ENCODE results near the gene SREBF1. TPM values are rescaled to one million over a fixed set of nuclear protein-coding genes. Genes with fewer than 3 reads are reported as not detected.
A peak's percentile ranks its signal among the peaks of the same experiment; 100 is the strongest.

The SREBF1 gene
- polyA plus RNA-seq, 1 experiment, result 13.6 TPM

GRCh38 chr17:17787568-17787967, 49.2 kb downstream of the SREBF1 start:
- ChIA-PET POLR2A (interaction anchor here (0.5 kb wide), 1 partner anchor 23 kb away, joined by 3 read pairs; no protein-coding TSS in a partner anchor), CTCF (no interaction called here)
- no peak for TF ChIP-seq CTCF (IDR thresholded peaks at IDR 0.05; ENCODE audit: low read depth, low read length)
- H3K27ac ChIP-seq (ENCODE audit: low read depth, low read length), result no peak overlapping the region
- no peaks in the 10 kb centered on the region; the same call in 1 of the 2 replicates for H3K9me3 ChIP-seq (ENCODE audit: control insufficient read depth, insufficient read depth, low read length)
- no peak for DNase-seq (ENCODE audit: low read depth, low spot score)
- H3K27me3 ChIP-seq (ENCODE audit: control insufficient read depth, insufficient read depth, low read length), result no peaks in the 10 kb centered on the region
- H3K4me3 ChIP-seq (ENCODE audit: low read depth, low read length), result no peak overlapping the region

GRCh38 chr17:17786998-17787397, 49.8 kb downstream of the SREBF1 start:
- ChIA-PET CTCF (no interaction called here), POLR2A (no interaction called here)
- Histone ChIP-seq H3K9me3 (ENCODE audit: control insufficient read depth, insufficient read depth, low read length) (no peaks in the 10 kb centered on the region; the same call in 1 of the 2 replicates), H3K27me3 (ENCODE audit: control insufficient read depth, insufficient read depth, low read length) (no peaks in the 10 kb centered on the region), H3K27ac (ENCODE audit: low read depth, low read length) (no peak overlapping the region), H3K4me3 (ENCODE audit: low read depth, low read length) (no peak overlapping the region)
- TF ChIP-seq CTCF (IDR thresholded peaks at IDR 0.05; ENCODE audit: low read depth, low read length), result no peak
- DNase-seq (ENCODE audit: low read depth, low spot score), result no peak

GRCh38 chr17:17785407-17785806, 51.4 kb downstream of the SREBF1 start:
- Histone ChIP-seq H3K27ac (ENCODE audit: low read depth, low read length) (no peak overlapping the region), H3K27me3 (ENCODE audit: control insufficient read depth, insufficient read depth, low read length) (no peaks in the 10 kb centered on the region), H3K9me3 (ENCODE audit: control insufficient read depth, insufficient read depth, low read length) (no peaks in the 10 kb centered on the region; the same call in 1 of the 2 replicates), H3K4me3 (ENCODE audit: low read depth, low read length) (no peak overlapping the region)
- DNase-seq (ENCODE audit: low read depth, low spot score), result no peak
- ChIA-PET CTCF (interaction anchor here (0.6 to 1.7 kb wide), 3 partner anchors 12 to 173 kb away, joined by 3 to 7 read pairs (median 3); no protein-coding TSS in a partner anchor), POLR2A (no interaction called here)
- TF ChIP-seq CTCF (IDR thresholded peaks at IDR 0.05; ENCODE audit: low read depth, low read length), result no peak

GRCh38 chr17:17784657-17785267, 52.0 kb downstream of the SREBF1 start:
- CTCF ChIA-PET, result interaction anchor here (0.6 to 1.7 kb wide), 3 partner anchors 11 to 173 kb away, joined by 3 to 7 read pairs (median 3); no protein-coding TSS in a partner anchor
- Histone ChIP-seq H3K9me3 (ENCODE audit: control insufficient read depth, insufficient read depth, low read length) (no peaks in the 10 kb centered on the region; the same call in 1 of the 2 replicates), H3K27me3 (ENCODE audit: control insufficient read depth, insufficient read depth, low read length) (no peaks in the 10 kb centered on the region), H3K27ac (ENCODE audit: low read depth, low read length) (no peak overlapping the region), H3K4me3 (ENCODE audit: low read depth, low read length) (no peak overlapping the region)
- no peak for DNase-seq (ENCODE audit: low read depth, low spot score)
- peak; percentile 36 for TF ChIP-seq CTCF (IDR thresholded peaks at IDR 0.05; ENCODE audit: low read depth, low read length)
- POLR2A ChIA-PET, result no interaction called here

GRCh38 chr17:17783825-17784656, 52.7 kb downstream of the SREBF1 start:
- Histone ChIP-seq H3K27me3 (ENCODE audit: control insufficient read depth, insufficient read depth, low read length) (no peaks in the 10 kb centered on the region), H3K9me3 (ENCODE audit: control insufficient read depth, insufficient read depth, low read length) (no peaks in the 10 kb centered on the region; the same call in 1 of the 2 replicates), H3K27ac (ENCODE audit: low read depth, low read length) (no peak overlapping the region), H3K4me3 (ENCODE audit: low read depth, low read length) (no peak overlapping the region)
- no peak for DNase-seq (ENCODE audit: low read depth, low spot score)
- CTCF ChIA-PET, result interaction anchor here (1.7 kb wide), 1 partner anchor 28 kb away, joined by 7 read pairs; no protein-coding TSS in a partner anchor
- TF ChIP-seq CTCF (IDR thresholded peaks at IDR 0.05; ENCODE audit: low read depth, low read length), result no peak
- POLR2A ChIA-PET, result no interaction called here

Data from AG04450 (cell line).